Subcutaneous adipose tissue (tissue), 4 donors: ENCODE data around the gene STRN. TPM values are rescaled to one million over a fixed set of nuclear protein-coding genes. Genes with fewer than 3 reads are reported as not detected.

Source experiments
- CTCF ChIP-seq: fragments of 450-650 bp; IDR thresholded peaks from one replicate; pipeline ENCODE4 v1.5.1; 2016; ENCODE audit warnings: low read depth, mild to moderate bottlenecking, control low read depth, antibody characterized with exemption, moderate library complexity
- total RNA-seq, 4 donors: library from RNA; depleted of rRNA; stranded (reverse); fragments of >200 nt; gene quantifications; one replicate each; pipeline ENCODE4 v1.1.0, GENCODE V29; 2016

STRN gene
- 10 to 100 TPM; 21.3 to 34.9 (median 27.9) TPM for total RNA-seq

DNA sequence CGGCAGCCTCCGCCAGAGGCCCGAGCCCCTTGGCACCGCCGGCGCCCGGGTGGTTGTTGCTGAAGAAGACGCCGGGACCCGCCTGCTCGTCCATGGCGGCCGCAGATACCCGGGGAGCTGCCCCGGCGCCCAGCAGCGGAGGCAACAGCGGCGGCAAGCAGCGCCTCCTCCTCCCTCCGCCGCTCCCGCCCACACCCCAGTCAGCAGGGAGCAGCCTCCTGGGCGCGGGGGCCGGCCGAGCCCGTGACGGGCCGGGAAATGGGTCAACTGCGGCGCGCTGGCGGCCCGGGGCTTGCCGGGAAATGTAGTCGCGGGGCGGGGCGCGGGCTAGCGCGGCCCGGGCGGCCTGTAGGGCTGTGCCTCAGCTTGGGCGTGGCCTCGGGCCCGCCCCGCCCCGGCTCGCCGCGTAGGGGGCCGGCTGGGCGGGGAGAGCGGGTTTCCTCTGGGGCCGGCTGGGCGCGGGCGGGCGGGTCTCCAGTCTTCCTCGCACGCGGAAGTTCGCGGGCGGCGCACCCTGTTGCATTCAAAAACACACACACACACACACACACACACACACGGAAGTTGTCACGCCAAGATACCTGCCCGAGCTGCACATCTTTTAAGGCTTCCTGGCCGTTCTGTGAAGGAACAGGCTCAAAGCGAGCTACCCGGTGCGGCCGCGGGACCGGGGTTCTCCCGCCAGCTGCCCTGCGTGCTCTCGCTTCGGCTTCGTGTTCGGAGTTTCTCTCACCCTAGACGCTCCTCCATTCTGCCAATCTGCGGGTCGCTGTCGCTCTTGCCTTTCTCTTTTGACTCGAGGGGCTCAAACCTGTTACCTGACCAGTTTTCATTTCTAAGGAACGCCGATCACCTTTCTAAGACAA lies at the start of gene STRN:
Gene STRN, minus strand, starts transcription at position 167 of the 866 bp plus-strand sequence. Its CDS starts 73 bp downstream, at position 94.
- TF ChIP-seq CTCF = no peak

GRCh38 chr2:37013315-37013641 lies 46.9 kb upstream of the STRN start:
- TF ChIP-seq CTCF = no peak

- no peak for TF ChIP-seq CTCF
These were observed 44.8 kb upstream of the STRN start for GRCh38 chr2:37011130-37011529.

GRCh38 chr2:37005118-37005868 lies 39.0 kb upstream of the STRN start:
- no peak for TF ChIP-seq CTCF

DNA sequence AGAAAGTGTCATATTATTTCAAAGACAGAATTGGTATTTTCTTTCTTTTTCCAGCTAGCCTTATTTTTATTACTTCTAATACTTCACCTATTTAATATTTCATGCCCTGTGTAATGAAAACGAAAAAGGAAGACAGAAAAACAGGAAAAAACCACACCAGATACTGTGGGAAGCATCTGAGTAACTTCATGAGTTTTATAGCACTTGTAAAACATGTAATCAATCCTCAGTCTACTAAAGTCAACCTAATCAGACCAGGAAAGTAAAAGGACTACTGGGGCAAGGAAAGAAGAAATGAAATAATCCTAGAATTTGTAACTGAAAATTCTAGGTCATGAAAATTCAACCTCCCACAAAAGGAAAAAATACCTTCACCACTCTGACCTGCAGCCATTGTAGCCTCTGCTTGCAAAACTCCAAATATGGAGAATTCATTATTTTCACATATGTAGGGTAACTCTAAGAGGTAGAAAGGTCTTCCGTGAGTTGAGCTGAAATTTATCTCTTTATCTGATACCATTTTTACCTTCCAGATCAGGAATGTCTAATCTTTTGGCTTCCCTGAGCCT lies 34.7 kb upstream of the STRN start:
- no peak for TF ChIP-seq CTCF

- TF ChIP-seq CTCF = no peak
These were observed 34.0 kb upstream of the STRN start for GRCh38 chr2:37000318-37000717.

- TF ChIP-seq CTCF = no peak
These were observed 27.7 kb upstream of the STRN start for GRCh38 chr2:36993841-36994620.
